HepG2 (cell line): ENCODE data around the gene ZBTB21. TPM values are rescaled to one million over a fixed set of nuclear protein-coding genes. Genes with fewer than 3 reads are reported as not detected.

Experiments
- ATAC-seq: fragments of 200-7000 bp; cut with Tn5 transposase; 3 replicates; pipeline ENCODE4 v1.9.1; 2020; ENCODE audit warnings: mild to moderate bottlenecking, moderate library complexity
- BruUV-seq: library from RNA; stranded (reverse); fragments of 400-500 nt; replicated peaks from 2 replicates; lab custom pipeline; 2021; lab: Mats Ljungman, UMichigan
- CTCF ChIA-PET: fragments of 300-600 bp; formaldehyde crosslinking; extraction: SDS; loops from one replicate; lab custom pipeline; 2021; ENCODE audit warnings: low total read pairs, inconsistent platforms, low intra/inter-chr PET ratio; lab: Yijun Ruan, JAX
- POLR2A ChIA-PET: fragments of 350-600 bp; sonication (Branson Sonifier 250); formaldehyde crosslinking; loops from one replicate; lab custom pipeline; 2020; ENCODE audit warnings: antibody characterized with exemption, inconsistent platforms; lab: Yijun Ruan, JAX
- DNase-seq: peaks from one replicate; pipeline ENCODE4 v3.0.0-alpha.2; 2015; ENCODE audit warnings: low spot score
- FAIRE-seq: peaks from 3 replicates; lab custom pipeline; 2011; peaks lifted over from hg19 to GRCh38; lab: Jason Lieb, UNC
- H2AFZ ChIP-seq: one replicate; pipeline ENCODE4 v1.6.1; 2011; ENCODE audit warnings: low read length, inconsistent platforms
- H3K27ac ChIP-seq: fragments of 300-600 bp; 3 replicates; pipeline ENCODE4 v1.8.0; 2011; ENCODE audit warnings: mixed run types, mild to moderate bottlenecking, mixed read lengths, low read length, inconsistent platforms; ENCODE audit not compliant: insufficient read depth; ENCODE audit errors: extremely low read length
- H3K27me3 ChIP-seq, 2 experiments: fragments of 200-600 bp in 1 of 2; 2 replicates in 1 of 2; 3 replicates in 1 of 2; pipeline versions ENCODE4 v1.6.0 to v1.8.0; 2011; ENCODE audit warnings: low read length in 2 of 2, mild to moderate bottlenecking in 2 of 2, moderate library complexity in 2 of 2, inconsistent platforms in 1 of 2; ENCODE audit not compliant: insufficient read depth in 2 of 2, control insufficient read depth in 1 of 2
- H3K36me3 ChIP-seq, 2 experiments: fragments of 200-600 bp in 1 of 2; replicated peaks in 1 of 2; 2 replicates in 1 of 2; 3 replicates in 1 of 2; pipeline versions ENCODE4 v1.5.1 to v1.8.0; 2011; ENCODE audit warnings: low read length in 2 of 2, inconsistent platforms in 1 of 2; ENCODE audit not compliant: insufficient read depth in 2 of 2, control insufficient read depth in 1 of 2
- H3K4me1 ChIP-seq: 2 replicates; pipeline ENCODE4 v1.5.1; 2012; ENCODE audit warnings: low read length, inconsistent platforms; ENCODE audit not compliant: insufficient read depth
- H3K4me2 ChIP-seq: 2 replicates; pipeline ENCODE4 v1.6.0; 2011; ENCODE audit warnings: low read depth, low read length, inconsistent platforms
- H3K4me3 ChIP-seq, 3 experiments: fragments of 200-600 bp in 1 of 3; sonication (generic), shearing (Covaris generic) in 1 of 3; replicated peaks in 1 of 3; 2 replicates each; pipeline ENCODE4 v1.5.1; 2011 to 2016; ENCODE audit warnings: low read length in 3 of 3, inconsistent platforms in 2 of 3, low read depth in 2 of 3, mild to moderate bottlenecking in 2 of 3, control low read depth in 1 of 3, mixed read lengths in 1 of 3; ENCODE audit not compliant: insufficient read depth in 1 of 3
- H3K79me2 ChIP-seq: one replicate; pipeline ENCODE4 v1.6.1; 2011; ENCODE audit warnings: low read length, inconsistent platforms; ENCODE audit not compliant: insufficient read depth
- H3K9ac ChIP-seq: 2 replicates; pipeline ENCODE4 v1.6.0; 2011; ENCODE audit warnings: mild to moderate bottlenecking, low read depth, low read length, inconsistent platforms; ENCODE audit not compliant: insufficient read depth
- H3K9me3 ChIP-seq: 2 replicates; pipeline ENCODE4 v1.5.1; 2012; ENCODE audit warnings: mild to moderate bottlenecking, low read length
- H4K20me1 ChIP-seq: 2 replicates; pipeline ENCODE4 v1.6.0; 2011; ENCODE audit warnings: inconsistent platforms, mild to moderate bottlenecking, low read length, moderate library complexity; ENCODE audit not compliant: insufficient read depth
- AHDC1 ChIP-seq: sonication (generic); formaldehyde crosslinking; IDR thresholded peaks from 2 replicates; pipeline ENCODE4 v1.5.1; 2020; ENCODE audit warnings: mild to moderate bottlenecking, missing genetic modification reagents, borderline replicate concordance
- CBFB ChIP-seq: sonication (generic); formaldehyde crosslinking; IDR thresholded peaks from 2 replicates; pipeline ENCODE4 v1.4.0; 2020; ENCODE audit warnings: missing genetic modification reagents
- FOXM1 ChIP-seq: sonication (generic); formaldehyde crosslinking; IDR thresholded peaks from 2 replicates; pipeline ENCODE4 v1.5.0; 2020; ENCODE audit warnings: missing genetic modification reagents
- HCFC1 ChIP-seq: fragments of 150-350 bp; IDR thresholded peaks from 2 replicates; pipeline ENCODE4 v1.6.1; 2014; ENCODE audit warnings: low read depth, low read length
- NFATC3 ChIP-seq: sonication (generic); formaldehyde crosslinking; IDR thresholded peaks from 2 replicates; pipeline ENCODE4 v1.5.1; 2020; ENCODE audit warnings: mild to moderate bottlenecking, missing genetic modification reagents
- NR0B2 ChIP-seq: sonication (generic); formaldehyde crosslinking; IDR thresholded peaks from 2 replicates; pipeline ENCODE4 v1.4.0; 2020; ENCODE audit warnings: mild to moderate bottlenecking, missing genetic modification reagents
- SAP130 ChIP-seq: IDR thresholded peaks from 2 replicates; pipeline ENCODE4 v1.6.1; 2016; ENCODE audit warnings: low read depth
- SETDB1 ChIP-seq: sonication (generic); formaldehyde crosslinking; IDR thresholded peaks from 2 replicates; pipeline ENCODE4 v1.5.1; 2020; ENCODE audit warnings: missing genetic modification reagents, mild to moderate bottlenecking, borderline replicate concordance
- STAT6 ChIP-seq: sonication (generic); formaldehyde crosslinking; IDR thresholded peaks from 2 replicates; pipeline ENCODE4 v1.4.0; 2020; ENCODE audit warnings: missing genetic modification reagents, mild to moderate bottlenecking, borderline replicate concordance
- TAF15 ChIP-seq: fragments of 200-400 bp; formaldehyde crosslinking; IDR thresholded peaks from one replicate; pipeline ENCODE4 v1.6.1; 2018; ENCODE audit warnings: mild to moderate bottlenecking, low read depth, low read length; ENCODE audit not compliant: poor library complexity, severe bottlenecking
- TARDBP ChIP-seq: sonication (generic); formaldehyde crosslinking; IDR thresholded peaks from 2 replicates; pipeline ENCODE4 v1.8.0; 2022; ENCODE audit warnings: mild to moderate bottlenecking, missing genetic modification reagents
- ZNF75D ChIP-seq: sonication (generic); formaldehyde crosslinking; IDR thresholded peaks from 2 replicates; pipeline ENCODE4 v1.8.1; 2023; ENCODE audit warnings: missing genetic modification reagents, mild to moderate bottlenecking, borderline replicate concordance
- WGBS: methylation state at CpG from one replicate; pipeline ENCODE4 v1.1.6; 2017; ENCODE audit warnings: low lambda C conversion rate; 5-methylcytosine and 5-hydroxymethylcytosine counted together
- in situ Hi-C: cut with HindIII; loops from 2 replicates; pipeline ENCODE4 v1.10.0; 2017; ENCODE audit warnings: low pct_unique_long_range_greater_than_20kb; ENCODE audit not compliant: extremely low pct_ligation_motif_present
- intact Hi-C: fragments of 100-400 bp; cut with micrococcal nuclease; formaldehyde crosslinking; loops from one replicate; pipeline ENCODE4 v1.10.0; 2022; ENCODE audit not compliant: unreplicated experiment
- polyA plus RNA-seq, 8 experiments: library from polyadenylated mRNA; depleted of rRNA in 3 of 8; stranded (reverse) in 7 of 8; unstranded in 1 of 8; fragments of >200 nt; fragmentation: Illumina TruSeq in 4 of 8; extraction: Trizol in 4 of 8; gene quantifications; 2 replicates each; pipeline versions ENCODE4 v1.2.1 to v1.2.3, GENCODE V29; 2011 to 2016; ENCODE audit warnings: low read depth in 4 of 8, missing spikeins in 1 of 8, mixed read lengths in 1 of 8; ENCODE audit not compliant: insufficient read depth in 1 of 8
- total RNA-seq, 5 experiments: library from RNA; depleted of rRNA; stranded (reverse); fragments of >200 nt; fragmentation: Illumina TruSeq; extraction: Trizol; gene quantifications; 2 replicates each; pipeline ENCODE4 v1.2.3, GENCODE V29; 2016; ENCODE audit warnings: low read depth in 1 of 5

The ZBTB21 gene
- total and polyA plus RNA-seq, 2 of the 13 experiments (the other 11 are each of a cell fraction or from before 2014, with no cell fraction given): 4.5 to 6.1 TPM

GRCh38 chr21:42013931-42014330 lies 3.8 kb upstream of the ZBTB21 start (continued):
- TF ChIP-seq AHDC1 (CRISPR knock-in tag): no peak

- Histone ChIP-seq H4K20me1 (no peaks in the 10 kb centered on the region), H3K27me3 (no peaks in the 10 kb centered on the region; a peak in 2 of 5 replicates), H3K9me3 (0 out of 2 replicates have a peak, but pooled peaks cover 4% of the 10 kb centered on the region), H3K9ac (no peak overlapping the region), H2AFZ (no peak overlapping the region), H3K4me1 (peaks cover 14% of the 10 kb centered on the region), H3K4me3 (no peak overlapping the region), H3K36me3 (no peaks in the 10 kb centered on the region), H3K79me2 (peaks cover 7% of the 10 kb centered on the region), H3K27ac (no peak overlapping the region), H3K4me2 (no peak overlapping the region)
- POLR2A ChIA-PET: no interaction called here
- in situ Hi-C loops: no loop called here
- intact Hi-C loops: no loop called here
- CTCF ChIA-PET: no interaction called here
- 84% methylated on average over 4 of the region's 4 CpGs for WGBS
- BruUV-seq: no TSS peak
- ATAC-seq (no peak), DNase-seq (no peak), FAIRE-seq (no peak)
- TF ChIP-seq FOXM1 (no peak), NR0B2 (CRISPR knock-in tag) (no peak), NFATC3 (CRISPR knock-in tag) (no peak), SETDB1 (no peak), STAT6 (no peak), ZNF75D (CRISPR knock-in tag) (no peak), CBFB (CRISPR knock-in tag) (no peak), SAP130 (CRISPR knock-in tag) (no peak), HCFC1 (no peak), TAF15 (no peak), TARDBP (CRISPR knock-in tag) (no peak)
Measured at GRCh38 chr21:42013376-42013775, 3.2 kb upstream of the ZBTB21 start.
